OCI-LY1 (cell line): ENCODE measurements around the gene UNC5CL.

Experiments used
- H2AFZ ChIP-seq: fragments of 200-600 bp; sonication (generic), shearing (Covaris generic); 2 replicates; pipeline ENCODE4 v1.6.0; 2014; ENCODE audit warnings: antibody characterized with exemption, mild to moderate bottlenecking, low read length
- H3F3A ChIP-seq: fragments of 200-600 bp; sonication (generic), shearing (Covaris generic); 2 replicates; pipeline ENCODE4 v1.6.0; 2014; ENCODE audit warnings: mild to moderate bottlenecking, antibody characterized with exemption, low read length, moderate library complexity; ENCODE audit not compliant: insufficient read depth
- H3K27ac ChIP-seq: fragments of 200-600 bp; sonication (generic); 2 replicates; pipeline ENCODE4 v1.5.1; 2014; ENCODE audit warnings: low read length, mixed run types, mild to moderate bottlenecking, low read depth; ENCODE audit not compliant: poor library complexity, severe bottlenecking
- H3K27me3 ChIP-seq: fragments of 200-600 bp; sonication (generic); 2 replicates; pipeline ENCODE4 v1.6.0; 2014; ENCODE audit warnings: antibody characterized with exemption, mild to moderate bottlenecking, low read length, moderate library complexity; ENCODE audit not compliant: insufficient read depth
- H3K36me3 ChIP-seq: fragments of 200-600 bp; sonication (generic); 2 replicates; pipeline ENCODE4 v1.6.1; 2014; ENCODE audit warnings: mild to moderate bottlenecking, antibody characterized with exemption, low read length, moderate library complexity, mixed read lengths; ENCODE audit not compliant: insufficient read depth
- H3K4me1 ChIP-seq: fragments of 200-600 bp; sonication (generic); 2 replicates; pipeline ENCODE4 v1.5.1; 2014; ENCODE audit warnings: mild to moderate bottlenecking, low read length, moderate library complexity; ENCODE audit not compliant: insufficient read depth, severe bottlenecking
- H3K4me2 ChIP-seq: fragments of 200-600 bp; sonication (generic), shearing (Covaris generic); 2 replicates; pipeline ENCODE4 v1.6.1; 2014; ENCODE audit warnings: low read length
- H3K4me3 ChIP-seq: fragments of 200-600 bp; sonication (generic); 2 replicates; pipeline ENCODE4 v1.5.1; 2014; ENCODE audit warnings: low read length, low read depth, mild to moderate bottlenecking, mixed read lengths; ENCODE audit not compliant: poor library complexity, severe bottlenecking
- H3K79me2 ChIP-seq: fragments of 200-600 bp; shearing (Covaris generic); 2 replicates; pipeline ENCODE4 v1.6.1; 2016; ENCODE audit warnings: mixed run types, low read length, mixed read lengths; ENCODE audit not compliant: insufficient read depth
- H3K9ac ChIP-seq: fragments of 200-600 bp; sonication (generic), shearing (Covaris generic); 2 replicates; pipeline ENCODE4 v1.6.1; 2014; ENCODE audit warnings: mild to moderate bottlenecking, low read length, mixed read lengths
- H3K9me2 ChIP-seq: fragments of 200-600 bp; sonication (generic), shearing (Covaris generic); 2 replicates; pipeline ENCODE4 v1.6.1; 2014; ENCODE audit warnings: low read depth, mild to moderate bottlenecking, low read length, mixed read lengths
- H3K9me3 ChIP-seq: fragments of 200-600 bp; shearing (Covaris generic); 2 replicates; pipeline ENCODE4 v1.6.1; 2014; ENCODE audit warnings: low read length, mixed read lengths
- H4K20me1 ChIP-seq: fragments of 200-600 bp; sonication (generic), shearing (Covaris generic); 2 replicates; pipeline ENCODE4 v1.6.0; 2016; ENCODE audit warnings: mild to moderate bottlenecking, low read length; ENCODE audit not compliant: insufficient read depth
- CTCF ChIP-seq: fragments of 200-600 bp; sonication (generic), shearing (Covaris generic); IDR thresholded peaks from 2 replicates; pipeline ENCODE4 v1.5.1; 2017; ENCODE audit warnings: mild to moderate bottlenecking, antibody characterized with exemption, low read length, moderate library complexity, mixed read lengths
- EZH2 ChIP-seq: fragments of 200-600 bp; sonication (generic), shearing (Covaris generic); IDR thresholded peaks from 2 replicates; pipeline ENCODE4 v1.8.0; 2017; ENCODE audit warnings: borderline replicate concordance, mixed run types, mild to moderate bottlenecking, antibody characterized with exemption, low read length, moderate library complexity, mixed read lengths

UNC5CL gene

GRCh38 chr6:41078101-41078500, 39.1 kb upstream of the UNC5CL start:
- H3K27ac ChIP-seq, result no peak overlapping the region
- H3K27me3 ChIP-seq, result no peaks in the 10 kb centered on the region
- H3F3A ChIP-seq, result no peaks in the 10 kb centered on the region
- H3K9me3 ChIP-seq, result no peaks in the 10 kb centered on the region
- 0 out of 2 replicates have a peak, but pooled peaks cover 2% of the 10 kb centered on the region for H4K20me1 ChIP-seq
- peaks cover 71% of the 10 kb centered on the region for H3K79me2 ChIP-seq
- no peak overlapping the region for H3K4me3 ChIP-seq
- no peaks in the 10 kb centered on the region for H3K9me2 ChIP-seq
- no peak overlapping the region for H3K9ac ChIP-seq
- peaks cover 50% of the 10 kb centered on the region for H3K36me3 ChIP-seq
- H3K4me1 ChIP-seq, result peaks cover 65% of the 10 kb centered on the region
- no peak overlapping the region for H2AFZ ChIP-seq
- no peak overlapping the region for H3K4me2 ChIP-seq
- TF ChIP-seq EZH2 (no peak), CTCF (no peak)

- H3K4me3 ChIP-seq, result no peak overlapping the region
- H3K27me3 ChIP-seq, result no peaks in the 10 kb centered on the region
- no peak overlapping the region for H3K4me2 ChIP-seq
- peaks cover 44% of the 10 kb centered on the region for H3K36me3 ChIP-seq
- no peaks in the 10 kb centered on the region for H3F3A ChIP-seq
- H3K4me1 ChIP-seq, result peaks cover 65% of the 10 kb centered on the region
- TF ChIP-seq CTCF (no peak), EZH2 (no peak)
- H3K9me2 ChIP-seq, result no peaks in the 10 kb centered on the region
- 0 out of 2 replicates have a peak, but pooled peaks cover 2% of the 10 kb centered on the region for H4K20me1 ChIP-seq
- no peak overlapping the region for H3K9ac ChIP-seq
- no peak overlapping the region for H2AFZ ChIP-seq
- no peaks in the 10 kb centered on the region for H3K9me3 ChIP-seq
- H3K27ac ChIP-seq, result no peak overlapping the region
- H3K79me2 ChIP-seq, result peaks cover 71% of the 10 kb centered on the region
Measured at GRCh38 chr6:41077536-41077935, 38.5 kb upstream of the UNC5CL start.

GRCh38 chr6:41075651-41076626, 36.9 kb upstream of the UNC5CL start:
- Histone ChIP-seq H3K36me3 (peaks cover 29% of the 10 kb centered on the region), H3K4me3 (peak overlapping the region; percentile 97), H3K9ac (no peak overlapping the region; the same call in 1 of the 2 replicates), H3K4me2 (peak overlapping the region; percentile 90; the same call in 1 of the 2 replicates), H2AFZ (no peak overlapping the region), H3K27me3 (no peaks in the 10 kb centered on the region), H3K9me2 (no peaks in the 10 kb centered on the region), H3K4me1 (peaks cover 71% of the 10 kb centered on the region), H3K9me3 (no peaks in the 10 kb centered on the region), H3F3A (no peaks in the 10 kb centered on the region), H3K27ac (peak overlapping the region; percentile 91), H3K79me2 (peaks cover 71% of the 10 kb centered on the region), H4K20me1 (0 out of 2 replicates have a peak, but pooled peaks cover 2% of the 10 kb centered on the region)
- TF ChIP-seq CTCF (no peak), EZH2 (no peak)
